Thyroid gland (tissue), 4 donors: Measurements from ENCODE around the gene EZH1.

Experiments
- CTCF ChIP-seq, 6 experiments: fragments of 200-600 bp in 3 of 6; fragments of 450-650 bp in 3 of 6; sonication (generic) in 3 of 6; IDR thresholded peaks; one replicate each; pipeline ENCODE4 v1.5.1; 2016 to 2019; ENCODE audit warnings: antibody characterized with exemption in 6 of 6, mild to moderate bottlenecking in 2 of 6, inconsistent platforms in 1 of 6, moderate library complexity in 1 of 6
- POLR2A ChIP-seq, 2 donors: fragments of 450-650 bp; IDR thresholded peaks; one replicate each; pipeline ENCODE4 v1.6.1; 2017; ENCODE audit warnings: antibody characterized with exemption in 2 of 2, mild to moderate bottlenecking in 2 of 2, moderate library complexity in 1 of 2

- TF ChIP-seq CTCF (IDR thresholded peaks at IDR 0.05) (no peak), POLR2A (IDR thresholded peaks at IDR 0.05) (no peak)
Measured at GRCh38 chr17:42672038-42672437, 72.8 kb downstream of the EZH1 start.
